GM21447 (cell line): ENCODE data around the gene GRID1.

ENCODE experiments used
- ATAC-seq: cut with Tn5 transposase; IDR thresholded peaks from one replicate; pipeline ENCODE4 v1.9.1; 2021; ENCODE audit not compliant: unreplicated experiment

The GRID1 gene

DNA sequence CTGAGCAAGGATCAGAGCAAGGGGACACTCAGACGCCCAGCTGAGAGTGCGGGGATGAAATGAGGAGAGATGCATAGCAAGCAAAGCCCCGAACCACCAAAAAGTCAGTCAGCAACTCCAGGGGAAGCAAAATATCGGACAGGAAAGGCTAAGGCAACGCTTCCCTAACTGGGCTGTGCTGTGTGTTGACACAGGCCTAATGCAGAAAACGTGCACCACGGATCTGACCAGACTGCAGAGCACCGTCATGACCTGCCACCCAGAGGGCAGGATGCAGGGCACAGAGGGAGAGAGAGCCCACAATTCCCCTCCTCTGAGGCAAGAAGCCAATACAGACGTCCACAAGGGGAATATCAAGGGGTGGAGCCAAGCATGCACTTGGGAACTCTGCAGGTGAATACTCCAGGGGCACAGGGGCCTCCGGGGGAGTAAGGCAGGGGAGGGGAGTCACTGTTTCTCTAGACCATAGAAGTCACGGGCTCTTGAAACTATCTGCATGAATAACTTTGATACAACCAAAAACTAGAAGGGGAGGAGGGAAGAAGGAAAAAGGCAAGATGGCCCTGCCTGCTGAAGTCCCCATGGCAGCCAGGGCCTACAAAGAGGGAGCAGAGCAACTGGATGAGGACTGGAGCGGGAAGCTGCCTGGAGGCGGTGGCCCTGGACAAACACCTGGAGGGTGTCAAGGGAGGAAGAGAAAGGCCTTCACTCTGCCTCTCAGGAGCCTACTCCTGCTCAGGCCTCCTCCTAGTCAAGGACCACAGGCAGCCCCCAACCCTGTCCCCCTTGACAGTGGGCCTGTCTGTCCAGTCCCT lies 26.2 kb downstream of the GRID1 start:
- ATAC-seq: no peak

DNA sequence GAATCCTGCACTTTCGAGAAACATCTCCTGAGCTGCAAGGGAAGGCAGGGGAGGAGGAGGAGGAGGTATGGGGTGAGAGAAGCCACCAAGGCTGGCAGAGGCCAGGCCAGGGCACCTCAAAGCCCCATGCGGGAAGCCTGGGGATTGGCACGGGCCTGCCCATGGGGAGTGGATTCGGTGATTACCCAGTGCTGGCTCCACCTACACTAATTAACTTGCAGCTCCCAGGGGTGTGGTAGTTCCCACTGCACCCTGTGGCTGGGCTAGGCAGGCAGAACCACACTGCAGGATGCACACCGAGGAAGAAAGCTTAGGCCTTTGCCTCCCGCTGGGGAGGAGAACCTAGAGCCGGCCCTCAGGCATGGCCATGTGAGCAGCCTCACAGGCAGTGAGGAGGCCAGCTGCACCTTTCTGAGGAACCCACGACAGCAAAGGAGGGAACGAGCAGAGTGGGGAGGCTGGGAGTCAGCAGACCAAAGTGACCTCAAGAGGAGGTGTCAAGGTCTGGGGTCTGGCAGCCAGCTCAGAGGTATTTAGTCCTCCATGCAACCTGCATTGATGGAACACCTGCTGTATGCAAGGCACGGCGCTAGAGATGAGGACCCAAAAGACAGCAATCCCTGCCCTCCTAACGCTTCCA lies 27.2 kb downstream of the GRID1 start:
- ATAC-seq: no peak

DNA sequence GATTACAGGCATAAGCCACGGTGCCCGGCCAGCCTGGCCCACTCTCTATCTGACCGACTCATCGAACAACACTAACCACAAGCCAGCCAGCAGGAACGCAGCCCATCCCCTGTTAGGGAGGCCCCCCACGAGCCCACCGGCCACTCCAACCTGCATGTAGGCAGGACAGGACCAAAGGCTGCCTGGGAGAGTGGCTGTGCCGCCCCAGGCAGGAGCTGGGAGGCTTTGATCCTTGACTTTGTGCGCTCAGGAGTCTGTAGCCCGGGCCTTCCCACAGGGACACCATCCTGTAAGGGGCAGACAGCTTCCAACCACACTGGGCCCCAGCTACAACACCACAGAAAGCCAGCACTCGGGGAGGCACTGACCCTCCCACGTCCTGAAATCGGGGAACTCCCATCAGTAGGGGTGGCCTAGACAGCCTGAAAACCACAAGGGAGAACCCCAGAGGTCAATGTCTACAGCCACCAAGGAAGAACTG lies 29.4 kb downstream of the GRID1 start:
- ATAC-seq: no peak

DNA sequence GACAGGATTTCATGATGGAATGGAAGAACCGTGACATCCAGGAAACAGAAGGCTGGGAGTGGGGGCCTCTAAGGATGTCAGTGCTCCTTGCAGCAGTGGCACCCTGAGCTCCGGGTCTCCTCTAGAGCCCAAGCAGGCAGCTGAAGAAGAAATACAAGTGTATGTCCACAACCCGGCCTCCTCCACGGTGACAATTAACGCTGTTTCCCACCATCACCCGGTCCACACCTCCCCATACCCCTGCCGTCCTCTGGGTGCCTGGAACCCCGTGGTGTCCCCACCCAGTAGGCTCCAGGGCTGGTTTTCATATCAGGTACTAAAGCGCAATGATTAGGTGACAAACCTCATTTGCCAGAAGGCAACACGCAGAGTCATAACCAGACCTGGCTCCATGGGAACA lies 30.3 kb downstream of the GRID1 start:
- no peak for ATAC-seq

DNA sequence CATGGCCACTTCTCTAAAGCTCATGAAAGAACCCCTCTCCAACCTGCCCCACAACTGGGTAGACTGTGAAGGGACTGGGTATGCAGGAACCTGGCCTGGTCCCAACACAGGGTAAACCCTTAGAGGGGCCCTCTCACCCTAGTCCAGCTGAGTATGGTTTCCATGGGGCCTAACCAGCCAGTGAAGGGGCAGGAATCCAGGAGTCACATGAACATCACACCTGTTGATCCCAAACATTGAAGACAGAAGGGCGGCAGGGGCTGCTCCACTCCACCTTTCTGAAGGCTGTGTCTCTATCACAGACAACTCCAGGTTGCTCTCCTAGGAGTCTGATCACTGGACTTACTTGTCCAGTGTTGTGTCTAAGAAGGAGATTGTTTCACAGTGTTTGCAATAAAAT lies 30.8 kb downstream of the GRID1 start:
- ATAC-seq: no peak

DNA sequence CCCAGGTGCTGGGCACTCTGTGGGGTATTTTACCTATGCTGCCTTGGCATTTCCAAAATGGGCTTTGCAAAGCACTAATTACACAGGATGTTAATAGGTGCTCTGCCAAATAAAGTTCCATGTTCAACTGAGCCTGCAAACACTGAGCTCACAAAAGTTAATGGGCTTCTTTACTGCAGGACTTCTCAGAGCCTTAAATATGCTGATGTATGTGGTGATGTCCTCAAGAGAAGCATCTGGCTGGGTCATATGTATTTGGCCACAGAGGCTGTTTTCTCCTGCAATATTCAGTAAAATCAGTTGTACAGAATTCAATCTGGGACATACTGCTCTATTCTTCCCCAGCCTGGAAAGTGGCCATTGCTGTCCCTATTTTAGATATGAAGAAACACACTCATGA lies 31.3 kb downstream of the GRID1 start:
- no peak for ATAC-seq

DNA sequence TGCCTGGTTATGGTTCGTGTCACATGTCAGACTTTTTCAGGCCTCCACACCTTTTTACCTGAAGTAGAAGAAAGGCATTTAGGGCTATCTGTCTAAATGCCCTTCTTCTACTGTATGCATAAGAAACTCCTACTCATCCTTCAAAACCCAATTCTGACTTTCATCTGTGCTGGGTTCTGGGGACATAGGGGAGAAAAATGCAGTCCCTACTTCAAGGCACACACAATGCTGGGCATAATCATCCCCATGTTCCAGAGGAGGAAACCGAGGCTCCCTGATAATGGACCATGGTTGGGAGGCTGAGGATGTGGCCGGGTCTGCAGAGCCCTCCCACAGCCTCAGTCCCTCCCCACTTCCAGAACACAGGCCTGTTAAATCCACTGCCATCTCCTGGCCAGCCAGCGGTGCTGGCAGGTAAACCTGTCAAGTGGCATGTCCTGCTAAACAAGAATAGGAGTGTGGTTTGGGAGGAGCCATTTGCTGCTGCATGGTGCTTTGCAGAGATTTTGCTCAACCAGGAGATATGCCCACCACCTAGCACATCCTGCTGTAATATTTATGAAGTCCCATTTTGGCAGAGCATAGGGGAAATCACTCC lies 32.0 kb downstream of the GRID1 start:
- no peak for ATAC-seq

DNA sequence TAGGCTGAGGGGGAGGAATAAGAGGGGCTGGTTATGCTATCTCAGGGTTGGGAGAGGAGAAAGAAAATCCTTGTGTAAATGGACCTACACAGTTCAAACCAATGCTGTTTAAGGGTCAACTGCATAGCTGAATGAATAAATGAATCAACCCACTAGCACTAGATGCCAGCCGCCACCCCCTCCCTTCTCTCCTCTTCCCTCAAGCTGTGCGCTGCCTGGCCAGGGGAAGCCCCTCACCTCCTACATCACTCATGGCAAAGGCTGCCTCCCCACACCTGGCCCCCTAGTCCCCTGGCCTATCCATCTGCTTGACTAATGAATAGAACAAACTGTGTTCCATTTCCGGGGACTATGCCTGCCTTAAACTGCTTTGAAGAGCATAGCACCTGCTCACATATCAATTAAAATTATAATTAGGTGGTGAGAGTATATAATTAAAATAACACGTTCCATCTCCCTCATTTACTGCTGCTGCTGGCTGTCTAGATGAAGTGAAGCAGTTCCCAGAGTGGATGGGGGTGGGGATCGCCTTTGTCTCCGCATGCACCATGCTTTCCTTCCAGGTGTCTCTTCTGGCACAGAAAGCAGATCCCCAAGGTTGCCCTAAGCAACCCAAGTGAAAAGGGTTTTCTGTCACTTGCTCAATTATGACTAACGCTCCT lies 32.6 kb downstream of the GRID1 start:
- ATAC-seq: no peak

DNA sequence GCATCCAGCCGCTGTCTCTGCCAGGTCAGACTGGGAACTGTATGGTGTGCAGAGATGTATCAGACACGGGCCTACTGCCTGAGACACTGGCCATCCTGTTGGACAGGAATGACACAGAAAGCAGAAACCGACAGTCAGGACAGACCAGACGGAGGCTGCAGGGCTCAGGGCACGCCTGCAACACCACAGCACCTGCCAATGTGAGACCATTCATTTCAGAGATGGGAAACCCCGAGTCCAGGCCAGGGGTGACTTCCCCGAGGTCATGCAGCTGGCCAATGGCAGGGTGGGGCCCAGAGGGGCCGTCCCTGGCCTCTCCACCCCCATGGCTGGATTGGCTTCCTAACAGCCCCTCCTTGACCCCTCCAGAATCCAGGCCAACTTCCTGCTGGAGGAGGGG lies 34.7 kb downstream of the GRID1 start:
- no peak for ATAC-seq

DNA sequence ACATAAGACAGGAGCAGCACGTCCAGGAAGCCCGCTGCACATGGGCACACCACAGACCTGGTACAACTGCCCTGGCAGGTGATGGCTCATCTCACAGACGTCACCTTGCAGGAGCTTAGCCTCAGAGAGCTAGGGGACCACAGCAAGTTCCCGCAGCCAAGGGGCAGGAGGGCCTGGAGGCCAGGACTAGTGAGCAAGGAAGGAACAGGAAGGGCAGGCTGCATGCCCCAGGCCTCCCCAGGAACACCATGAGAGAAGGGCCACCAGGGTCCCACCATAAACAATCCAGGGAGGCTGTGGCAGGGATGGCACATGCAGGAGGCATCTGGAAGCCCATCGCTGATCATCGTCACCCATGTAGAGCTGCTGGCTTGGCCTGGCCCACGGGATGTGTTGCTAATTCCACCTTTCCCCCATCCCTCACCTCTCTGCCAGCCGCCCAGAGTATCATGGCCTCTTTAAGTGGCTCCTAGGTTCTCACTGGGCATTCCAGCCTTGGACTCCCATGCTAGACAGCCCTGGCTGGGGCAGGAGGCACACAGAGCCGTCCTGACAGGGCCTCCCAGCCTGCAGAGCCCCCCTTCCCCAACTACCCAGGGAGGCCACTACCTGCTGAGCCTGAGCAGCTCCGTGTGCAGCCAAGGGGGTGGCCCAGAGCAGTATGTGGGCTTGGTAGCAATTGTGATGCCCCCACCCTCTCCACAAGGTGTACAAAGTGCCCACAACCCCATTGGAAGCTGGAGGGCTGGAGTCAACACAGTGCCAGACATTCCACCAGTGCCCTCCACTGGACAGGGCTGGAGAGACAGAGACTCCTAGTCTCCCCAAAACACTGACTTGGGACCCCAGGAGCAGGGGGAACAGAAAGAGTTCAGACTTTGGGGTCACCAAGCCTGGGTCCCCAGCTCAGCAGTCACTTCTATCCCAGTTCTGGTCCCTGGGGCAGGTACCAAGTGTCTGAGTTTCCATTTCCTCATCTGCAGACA lies 35.5 kb downstream of the GRID1 start:
- ATAC-seq: no peak

DNA sequence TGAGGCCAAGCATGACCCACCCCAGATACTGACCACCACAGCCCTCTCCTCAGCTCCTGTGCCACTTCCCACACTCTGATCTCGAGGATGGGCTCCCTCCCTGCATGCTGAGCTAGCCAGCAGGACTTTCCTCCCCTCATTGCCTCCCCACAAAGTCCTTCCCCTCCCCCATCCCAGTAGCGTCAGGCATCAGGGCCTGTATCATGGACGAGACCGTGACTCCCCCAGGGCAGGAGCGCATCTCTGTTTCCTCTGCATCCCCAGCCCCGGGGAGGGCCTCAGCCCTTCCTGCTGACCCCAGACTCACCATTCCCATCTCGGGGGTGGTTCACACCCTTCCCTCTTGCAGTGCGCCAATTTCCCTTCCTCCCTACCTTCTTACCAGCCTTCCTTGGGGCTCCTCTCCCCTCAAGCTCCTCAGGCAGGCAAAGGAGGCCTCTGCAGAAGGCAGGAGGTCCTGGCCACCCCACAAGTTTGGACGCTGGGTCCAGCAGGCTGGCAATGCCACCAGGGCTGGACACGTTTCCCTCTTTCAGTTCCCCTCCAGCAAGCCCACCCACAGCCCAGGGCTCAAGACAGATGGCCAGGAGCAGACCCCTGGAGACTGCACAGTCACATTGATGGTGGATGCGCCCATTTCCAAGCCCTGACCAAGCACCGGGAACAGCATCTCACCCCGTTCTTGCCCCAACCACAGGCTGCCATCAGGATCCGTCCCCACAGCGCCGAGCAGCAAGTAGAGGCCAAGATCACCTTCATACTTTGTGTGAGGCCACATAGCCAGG lies 36.5 kb downstream of the GRID1 start:
- ATAC-seq: no peak

DNA sequence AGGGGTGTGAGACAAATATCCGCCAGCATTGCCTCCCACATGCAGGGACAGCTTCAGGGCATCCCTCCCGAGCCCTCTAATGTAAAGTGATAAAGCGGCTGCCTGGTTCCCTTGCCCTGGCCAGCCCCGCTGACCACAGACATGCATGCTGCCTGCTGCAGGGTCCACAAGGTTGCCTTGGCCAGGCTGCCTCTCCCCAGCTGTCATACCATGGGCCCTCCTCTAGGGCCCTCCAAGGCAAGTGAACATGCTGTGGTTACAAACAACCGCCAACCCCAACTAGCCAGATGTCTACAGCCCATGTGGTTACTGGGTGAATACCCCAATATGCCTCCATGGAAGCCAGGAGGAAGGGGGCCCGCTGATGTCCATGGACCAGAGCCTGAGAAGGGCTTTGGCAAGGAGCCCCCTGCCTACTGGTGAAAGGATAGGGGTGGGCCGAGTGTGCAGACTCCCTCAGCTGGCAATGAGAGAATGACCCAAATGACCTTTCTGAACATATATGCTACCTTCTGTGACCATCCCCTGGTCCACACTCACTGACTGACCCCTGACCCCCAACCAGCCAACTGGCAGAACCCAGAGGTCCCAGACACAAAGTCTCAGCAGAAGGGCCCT lies 37.4 kb downstream of the GRID1 start:
- ATAC-seq: no peak

DNA sequence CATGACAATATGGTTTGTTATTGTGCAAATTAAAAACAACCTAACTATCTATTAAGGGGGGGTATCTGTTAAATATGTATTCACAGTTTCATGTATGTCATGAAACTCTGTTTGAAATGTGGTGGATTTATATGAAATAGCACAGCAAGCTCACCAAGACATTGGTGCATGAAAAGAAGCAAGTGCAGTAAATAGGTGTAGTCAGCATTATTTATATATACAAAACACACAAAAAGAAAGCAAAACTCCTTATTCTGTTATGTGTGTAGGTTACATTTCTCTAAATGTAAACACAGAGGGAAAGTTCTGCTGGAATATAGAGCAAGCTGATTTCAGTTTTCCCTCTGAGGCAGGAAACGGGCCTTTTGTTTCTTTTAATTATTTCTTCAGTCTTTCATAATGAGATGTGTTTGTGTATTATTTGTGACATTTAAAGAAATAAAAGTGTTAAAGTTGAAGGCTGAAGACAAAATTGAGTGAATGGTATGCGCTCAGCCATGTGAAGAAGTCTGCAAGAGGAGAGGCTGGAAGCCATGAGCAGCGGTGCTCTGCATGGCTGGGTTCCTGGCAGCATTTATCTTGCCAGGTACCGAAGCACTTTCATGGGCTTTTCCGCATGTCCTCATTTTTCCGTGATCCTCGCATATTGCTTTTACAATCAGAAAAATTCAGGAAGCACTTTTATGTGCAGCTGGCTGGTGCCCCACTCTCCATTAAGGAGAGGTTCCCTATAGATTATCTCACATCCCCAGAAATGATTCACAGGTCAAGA lies 38.5 kb downstream of the GRID1 start:
- no peak for ATAC-seq

DNA sequence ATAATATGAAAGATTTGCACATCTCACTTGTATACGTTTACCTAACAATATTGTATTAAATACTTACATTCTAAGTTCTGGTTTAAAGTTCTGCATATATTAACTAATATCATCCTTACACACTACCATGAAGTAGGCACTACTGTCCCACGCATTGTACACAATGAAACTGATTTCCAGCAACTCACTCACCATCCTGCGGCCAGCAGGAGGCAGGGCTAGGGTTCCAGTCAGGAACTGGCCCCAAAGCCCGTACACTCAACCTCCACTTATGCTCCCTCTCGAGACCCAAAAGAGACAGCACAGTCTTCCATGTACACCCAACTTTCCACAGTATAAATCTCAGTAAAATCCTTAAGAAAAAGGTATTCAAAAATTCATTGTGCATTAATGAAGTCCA lies 41.4 kb downstream of the GRID1 start:
- no peak for ATAC-seq

DNA sequence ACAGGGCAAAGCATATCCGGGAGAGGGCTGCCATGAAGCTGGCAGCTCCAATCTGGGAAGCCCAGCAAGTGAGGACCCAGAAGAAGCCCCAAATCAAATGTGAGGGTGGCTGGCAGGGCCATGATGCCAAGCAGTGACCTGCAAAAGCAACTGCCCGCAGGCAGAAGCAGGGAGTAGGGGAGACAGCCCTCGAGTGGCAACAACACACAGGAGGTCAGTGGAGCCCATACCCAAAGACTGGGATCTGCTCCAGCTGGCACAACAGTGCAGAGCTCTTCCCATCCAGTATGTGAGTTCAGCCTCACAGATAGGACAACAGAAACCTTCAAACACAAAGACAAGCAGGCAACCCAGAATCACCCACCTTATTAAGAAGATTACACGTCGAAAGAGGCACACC lies 45.0 kb downstream of the GRID1 start:
- ATAC-seq: no peak

DNA sequence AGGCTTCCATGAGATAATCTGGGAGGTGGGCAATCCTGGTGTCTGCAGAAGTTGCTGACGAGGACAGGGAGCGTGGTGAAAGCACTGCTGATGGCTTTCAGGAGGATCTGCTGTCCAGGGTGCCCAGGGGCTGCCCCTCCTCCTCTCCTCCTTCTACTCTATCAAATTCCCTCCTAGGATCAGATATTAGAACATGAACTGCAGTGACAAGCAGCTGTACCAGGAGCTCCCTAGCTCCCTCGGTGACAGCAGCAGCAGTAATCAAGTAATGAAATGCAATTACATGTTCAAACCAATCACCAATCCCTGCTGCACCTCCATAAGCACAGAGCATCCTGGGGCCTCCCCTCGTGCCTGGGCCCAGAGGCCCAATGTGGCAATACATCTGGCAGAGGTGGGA lies 46.9 kb downstream of the GRID1 start:
- no peak for ATAC-seq

DNA sequence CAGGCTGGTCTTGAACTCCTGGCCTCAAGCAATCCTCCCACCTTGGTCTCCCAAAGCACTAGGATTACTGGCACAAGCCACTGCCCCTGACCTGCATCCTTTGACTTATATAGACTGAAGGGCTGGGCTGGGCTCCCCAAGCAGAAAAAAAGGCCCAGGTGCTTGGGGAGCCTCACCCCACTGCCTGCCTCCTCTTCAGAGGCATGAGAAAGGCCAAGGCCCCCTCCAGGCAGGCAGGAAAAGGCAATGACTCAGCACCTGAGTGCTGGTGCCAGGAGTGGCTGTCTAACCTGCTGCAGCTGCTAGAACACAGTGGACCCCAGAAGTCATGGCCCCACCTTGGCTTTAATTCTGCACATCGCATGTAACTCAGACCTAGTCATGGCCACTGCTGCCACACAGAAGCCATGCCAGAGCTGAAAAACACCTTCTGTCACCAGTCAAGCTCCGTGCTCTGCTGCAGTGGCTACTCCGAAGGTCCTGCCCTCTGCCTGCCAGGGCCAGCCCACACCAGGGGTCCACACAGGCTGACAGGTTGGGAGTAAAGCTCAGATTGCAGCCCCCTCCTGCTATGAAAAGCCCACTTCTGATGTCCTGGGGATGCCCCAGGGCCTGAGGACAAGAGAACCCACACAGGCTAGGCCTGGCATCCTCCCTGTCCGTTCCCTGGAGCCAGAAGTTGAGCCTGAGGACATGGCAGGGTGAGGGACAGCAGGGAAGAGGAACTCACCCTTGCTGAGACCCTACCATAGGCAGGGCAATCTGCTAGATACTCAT lies 48.5 kb downstream of the GRID1 start:
- ATAC-seq: no peak

DNA sequence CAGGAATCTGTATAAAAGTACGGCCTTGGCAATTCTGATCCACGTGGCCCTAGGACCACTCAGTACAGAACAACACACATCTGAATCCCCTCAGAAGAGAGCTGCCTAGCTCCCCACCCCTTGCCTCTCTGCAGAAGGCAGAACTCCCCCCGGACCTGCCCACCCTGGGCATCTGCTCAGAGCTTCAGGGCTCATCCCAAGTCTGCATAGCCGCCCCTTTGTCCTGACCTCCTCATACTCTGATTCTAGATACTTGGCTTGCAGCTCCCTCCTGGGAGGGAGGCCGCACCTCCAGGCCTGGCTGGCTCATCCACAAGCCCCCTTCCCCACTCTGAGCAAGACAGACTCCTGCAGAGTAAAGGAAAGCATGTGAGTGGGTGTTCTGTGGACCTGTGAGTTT lies 49.6 kb downstream of the GRID1 start:
- no peak for ATAC-seq
